GM12892 (cell line): ENCODE measurements around the gene GRM1.
"Not testable (repeated sequence)": the region's sequence is repeated elsewhere in the genome, so short reads cannot be mapped to it uniquely, and the experiment has no call there.

Source experiments
- DNase-seq: peaks from one replicate; pipeline ENCODE4 v3.0.0; 2011; ENCODE audit not compliant: insufficient read length
- FAIRE-seq: peaks from 2 replicates; lab custom pipeline; 2011; peaks lifted over from hg19 to GRCh38; lab: Jason Lieb, UNC
- POLR2A ChIP-seq: IDR thresholded peaks from 2 replicates; pipeline ENCODE4 v1.6.1; 2011; ENCODE audit warnings: low read depth, low read length, control low read depth
- POLR2AphosphoS5 ChIP-seq: IDR thresholded peaks from 2 replicates; pipeline ENCODE4 v1.6.1; 2011; ENCODE audit warnings: low read depth, low read length, control low read depth
- TAF1 ChIP-seq: IDR thresholded peaks from 2 replicates; pipeline ENCODE4 v1.6.1; 2011; ENCODE audit warnings: low read depth, mild to moderate bottlenecking, control low read depth, low read length, borderline replicate concordance

The GRM1 gene

GRCh38 chr6:146244630-146245143, 215.8 kb downstream of the GRM1 start:
- FAIRE-seq = no peak

GRCh38 chr6:146246028-146246427, 217.2 kb downstream of the GRM1 start:
- no peak for FAIRE-seq
- TF ChIP-seq POLR2AphosphoS5 (no peak), TAF1 (no peak), POLR2A (no peak)

More at GRCh38 chr6:146244630-146245143, 215.8 kb downstream of the GRM1 start:
- DNase-seq = no peak
- TF ChIP-seq POLR2A (no peak), TAF1 (no peak), POLR2AphosphoS5 (no peak)

DNA sequence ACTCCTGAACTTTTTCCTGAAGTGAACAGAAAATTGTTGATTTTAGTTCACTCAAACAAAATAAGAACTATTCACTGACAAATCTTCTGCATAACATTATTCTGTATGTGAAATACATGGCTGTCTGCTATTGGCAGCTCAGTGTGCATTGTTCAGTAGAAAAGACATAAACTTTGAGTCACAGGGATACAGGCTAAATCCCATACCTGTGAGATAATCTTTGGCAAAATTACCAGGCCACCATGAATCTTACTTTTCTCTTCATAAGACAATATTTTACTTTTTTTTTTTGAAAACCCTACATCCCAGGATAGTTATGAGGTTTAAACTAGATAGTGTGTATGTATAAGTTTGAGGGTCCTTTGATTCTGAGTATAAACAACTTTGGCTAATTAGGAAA, 224.8 kb downstream of the GRM1 start:
- TF ChIP-seq POLR2A (no peak), TAF1 (no peak), POLR2AphosphoS5 (no peak)
- FAIRE-seq = no peak
- no peak for DNase-seq

More at GRCh38 chr6:146246028-146246427, 217.2 kb downstream of the GRM1 start:
- no peak for DNase-seq

- TF ChIP-seq POLR2AphosphoS5 = no peak
- no peak for TF ChIP-seq POLR2A
- TF ChIP-seq TAF1 = no peak
- no peak for DNase-seq
- no peak for FAIRE-seq
These were observed 229.3 kb downstream of the GRM1 start for GRCh38 chr6:146258206-146258605.

DNA sequence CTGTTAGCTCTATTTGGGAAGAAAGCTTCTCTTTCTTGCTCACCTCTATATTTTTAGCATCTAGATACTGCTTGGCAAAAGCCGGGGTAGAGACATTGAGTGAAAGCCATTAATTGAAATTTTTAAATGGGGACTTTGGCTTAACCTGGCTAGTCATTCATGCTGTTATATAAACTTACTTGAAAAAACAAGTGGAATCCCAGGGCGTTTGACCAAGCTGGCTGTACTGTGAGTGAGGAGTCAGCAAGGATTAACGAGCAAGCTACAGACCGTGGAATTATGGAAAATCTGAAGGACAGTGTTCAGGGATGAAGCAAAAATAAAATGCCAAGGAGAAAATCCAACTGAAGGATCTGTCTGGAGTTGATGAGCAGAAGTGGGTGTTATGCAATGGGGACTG, 232.0 kb downstream of the GRM1 start:
- FAIRE-seq = no peak
- no peak for DNase-seq
- TF ChIP-seq POLR2A = no peak
- TF ChIP-seq POLR2AphosphoS5 = no peak
- TF ChIP-seq TAF1 = no peak

- DNase-seq (no peak), FAIRE-seq (no peak)
- no peak for TF ChIP-seq POLR2A
- TF ChIP-seq TAF1 = no peak
- TF ChIP-seq POLR2AphosphoS5 = no peak
These were observed 236.2 kb downstream of the GRM1 start for GRCh38 chr6:146265056-146265455.

- no peak for FAIRE-seq
These were observed 238.6 kb downstream of the GRM1 start for GRCh38 chr6:146267447-146267846.

GRCh38 chr6:146267946-146268345, 239.1 kb downstream of the GRM1 start:
- no peak for TF ChIP-seq POLR2A
- TF ChIP-seq TAF1 = no peak
- TF ChIP-seq POLR2AphosphoS5 = no peak
- DNase-seq (no peak), FAIRE-seq (no peak)

More at GRCh38 chr6:146267447-146267846, 238.6 kb downstream of the GRM1 start:
- DNase-seq = no peak
- TF ChIP-seq POLR2A (no peak), TAF1 (no peak), POLR2AphosphoS5 (no peak)

DNA sequence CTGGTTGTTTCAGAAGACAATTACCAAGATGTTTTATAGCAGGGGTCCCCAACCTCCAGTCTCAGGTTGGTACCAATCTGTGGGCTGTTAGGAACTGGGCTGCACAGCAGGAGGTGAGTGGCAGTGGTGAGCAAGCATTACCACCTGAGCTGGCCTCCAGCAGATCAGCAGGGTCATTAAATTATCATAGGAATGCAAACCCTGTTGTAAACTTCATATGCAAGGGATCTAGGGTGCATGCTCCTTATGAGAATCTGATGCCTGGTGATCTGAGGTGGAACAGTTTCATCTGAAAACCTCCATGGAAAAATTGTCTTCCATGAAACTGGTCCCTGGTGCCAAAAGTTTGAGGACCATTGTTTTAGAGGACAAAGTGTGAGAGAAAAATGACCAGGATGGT, 240.6 kb downstream of the GRM1 start:
- FAIRE-seq (no peak), DNase-seq (no peak)
- TF ChIP-seq POLR2AphosphoS5 = no peak
- TF ChIP-seq POLR2A = no peak
- no peak for TF ChIP-seq TAF1

DNA sequence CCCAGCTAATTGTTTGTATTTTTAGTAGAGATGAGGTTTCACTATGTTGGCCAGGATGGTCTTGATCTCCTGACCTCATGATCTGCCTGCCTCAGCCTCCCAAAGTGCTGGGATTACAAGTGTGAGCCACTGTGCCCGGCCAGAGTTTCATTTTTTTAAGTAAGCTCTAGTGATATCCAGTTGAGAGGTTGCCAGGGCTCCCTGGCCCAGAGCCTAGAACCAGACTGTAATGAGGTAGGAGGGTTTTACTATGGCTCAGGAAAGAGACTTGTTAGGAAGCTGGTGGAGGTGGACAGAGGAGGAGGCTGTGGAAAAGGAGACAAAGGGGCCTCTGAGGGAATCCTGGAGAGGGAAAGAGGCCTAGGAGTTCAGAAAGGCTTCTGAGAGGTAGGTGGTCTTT, 242.3 kb downstream of the GRM1 start:
- DNase-seq, FAIRE-seq: not testable (repeated sequence)

DNA sequence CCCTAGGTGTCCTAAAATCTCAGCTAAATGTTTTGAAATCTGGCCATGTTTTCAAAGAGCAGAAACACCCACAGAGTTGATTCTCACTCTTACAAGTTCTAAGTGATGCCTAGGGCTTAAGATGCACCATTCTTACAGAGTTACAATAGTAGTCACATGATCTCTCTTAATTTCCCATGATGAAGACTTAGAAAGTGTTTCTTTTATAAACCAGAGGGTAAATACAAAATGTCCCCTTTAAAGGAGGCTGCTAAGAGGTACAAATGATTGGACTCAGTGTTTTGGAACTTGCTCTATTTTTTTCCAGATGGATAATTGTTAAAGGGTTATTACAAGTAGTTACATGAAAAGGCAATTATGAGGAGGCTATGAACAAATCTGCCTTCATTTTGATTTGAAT, 244.6 kb downstream of the GRM1 start:
- DNase-seq (no peak), FAIRE-seq (no peak)
- no peak for TF ChIP-seq POLR2AphosphoS5
- TF ChIP-seq POLR2A = no peak
- TF ChIP-seq TAF1 = no peak

GRCh38 chr6:146277142-146277541, 248.3 kb downstream of the GRM1 start:
- no peak for DNase-seq
- FAIRE-seq = no peak
- TF ChIP-seq POLR2AphosphoS5 (no peak), POLR2A (no peak), TAF1 (no peak)

DNA sequence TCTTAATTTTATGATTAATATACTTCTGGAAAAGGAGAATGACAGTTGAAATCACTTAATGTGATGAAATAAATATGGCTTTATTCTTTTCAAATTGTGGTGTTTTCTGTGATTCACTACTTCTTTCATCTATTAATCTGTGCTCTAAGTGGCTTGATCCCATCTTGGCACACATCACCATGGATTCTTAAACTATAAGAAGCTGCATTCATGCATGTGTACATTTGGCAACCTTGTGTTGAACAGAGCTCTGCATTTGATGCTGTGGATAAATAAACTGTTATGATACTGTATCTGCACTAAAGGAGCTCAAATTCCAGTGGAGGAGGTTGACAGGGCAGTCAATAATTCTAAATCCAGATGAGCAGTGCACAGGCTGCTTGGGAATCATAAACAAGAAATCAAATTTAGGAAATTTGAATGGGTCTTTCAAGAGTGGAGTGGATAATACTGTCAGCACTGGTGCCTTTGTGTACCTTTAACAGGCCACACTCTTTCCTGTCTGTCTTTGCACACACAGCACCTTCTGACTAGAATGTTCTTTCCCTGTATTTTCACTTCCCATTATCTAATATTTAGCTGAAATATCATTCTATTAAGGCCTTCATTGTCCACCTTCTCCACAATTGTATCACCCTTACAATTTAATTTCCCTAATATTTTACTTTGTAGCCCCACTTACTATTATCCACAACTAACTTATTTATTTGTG, 252.9 kb downstream of the GRM1 start:
- no peak for FAIRE-seq
- no peak for DNase-seq
- no peak for TF ChIP-seq POLR2AphosphoS5
- no peak for TF ChIP-seq POLR2A
- TF ChIP-seq TAF1 = no peak
